ENCODE measurements around the gene PTGIS.

DNA sequence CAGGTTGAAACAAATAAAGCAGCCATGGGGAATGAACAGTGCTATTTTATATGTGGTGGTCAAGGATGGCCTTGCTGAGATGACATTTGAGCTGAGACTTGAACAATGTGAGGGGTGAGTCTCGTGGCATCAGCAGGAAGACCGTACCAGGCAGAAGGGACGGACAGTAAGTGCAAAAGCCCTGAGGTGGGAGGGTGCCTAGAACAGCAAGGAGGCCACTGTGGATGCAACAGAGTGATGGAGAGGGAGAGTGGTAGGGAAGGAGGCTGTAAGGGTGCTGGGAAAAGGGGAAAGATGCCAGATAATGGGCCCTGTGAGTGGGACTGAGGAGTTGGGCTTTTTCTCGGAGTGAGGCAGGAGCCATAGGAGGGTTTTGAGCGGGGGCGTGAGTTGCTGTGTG is 97.0 kb downstream of the PTGIS start:
- TF ChIP-seq, protein P1, sequence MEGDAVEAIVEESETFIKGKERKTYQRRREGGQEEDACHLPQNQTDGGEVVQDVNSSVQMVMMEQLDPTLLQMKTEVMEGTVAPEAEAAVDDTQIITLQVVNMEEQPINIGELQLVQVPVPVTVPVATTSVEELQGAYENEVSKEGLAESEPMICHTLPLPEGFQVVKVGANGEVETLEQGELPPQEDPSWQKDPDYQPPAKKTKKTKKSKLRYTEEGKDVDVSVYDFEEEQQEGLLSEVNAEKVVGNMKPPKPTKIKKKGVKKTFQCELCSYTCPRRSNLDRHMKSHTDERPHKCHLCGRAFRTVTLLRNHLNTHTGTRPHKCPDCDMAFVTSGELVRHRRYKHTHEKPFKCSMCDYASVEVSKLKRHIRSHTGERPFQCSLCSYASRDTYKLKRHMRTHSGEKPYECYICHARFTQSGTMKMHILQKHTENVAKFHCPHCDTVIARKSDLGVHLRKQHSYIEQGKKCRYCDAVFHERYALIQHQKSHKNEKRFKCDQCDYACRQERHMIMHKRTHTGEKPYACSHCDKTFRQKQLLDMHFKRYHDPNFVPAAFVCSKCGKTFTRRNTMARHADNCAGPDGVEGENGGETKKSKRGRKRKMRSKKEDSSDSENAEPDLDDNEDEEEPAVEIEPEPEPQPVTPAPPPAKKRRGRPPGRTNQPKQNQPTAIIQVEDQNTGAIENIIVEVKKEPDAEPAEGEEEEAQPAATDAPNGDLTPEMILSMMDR (optimal IDR thresholded peaks at IDR 0.05 in 1 of 3, IDR thresholded peaks at IDR 0.05 in 1 of 3, conservative IDR thresholded peaks at IDR 0.05 in 1 of 3; ENCODE audit: extremely low read depth in 1 of 3, insufficient read depth in 2 of 3, low read length in 3 of 3): no peak
- TF ChIP-seq EZH2 (IDR thresholded peaks at IDR 0.05; ENCODE audit: low read length): no peak

Data from keratinocyte (primary cell).